GM19438 (cell line): ENCODE data around the gene GABBR1.

Source experiments
- ATAC-seq: cut with Tn5 transposase; IDR thresholded peaks from one replicate; pipeline ENCODE4 v1.9.1; 2021; ENCODE audit warnings: low read depth; ENCODE audit not compliant: unreplicated experiment

The GABBR1 gene

DNA sequence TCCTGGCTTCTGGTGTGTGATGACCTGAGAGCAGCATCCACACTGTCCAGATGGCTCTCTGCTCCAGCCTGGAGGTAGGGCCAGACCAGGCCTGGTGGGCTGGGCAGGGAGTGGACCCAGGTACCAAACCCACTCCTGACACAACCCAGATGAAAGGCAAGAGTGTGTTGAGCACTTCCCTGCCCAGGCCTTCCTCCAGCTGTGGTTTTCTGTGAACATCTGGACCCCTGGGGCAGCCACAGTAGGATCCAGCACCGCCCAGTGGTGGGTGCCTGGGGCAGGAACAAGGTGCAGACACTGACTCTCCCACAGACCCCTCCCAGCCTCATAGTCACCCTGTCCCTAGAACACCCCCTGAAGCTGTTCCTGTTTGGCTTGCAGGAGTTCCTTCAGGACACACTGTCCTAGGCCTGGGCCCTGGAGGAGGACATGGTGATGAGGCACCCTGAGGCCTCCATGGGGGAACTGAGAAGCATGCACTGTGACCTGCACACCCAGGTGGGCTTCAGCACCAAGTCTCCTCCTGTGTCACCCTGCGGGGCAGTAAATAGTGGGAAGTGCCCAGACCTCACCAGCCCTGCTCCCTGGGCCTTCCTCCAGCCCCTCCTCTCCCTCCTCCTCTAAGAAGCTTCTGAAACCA is 102.2 kb downstream of the GABBR1 start:
- no peak for ATAC-seq

DNA sequence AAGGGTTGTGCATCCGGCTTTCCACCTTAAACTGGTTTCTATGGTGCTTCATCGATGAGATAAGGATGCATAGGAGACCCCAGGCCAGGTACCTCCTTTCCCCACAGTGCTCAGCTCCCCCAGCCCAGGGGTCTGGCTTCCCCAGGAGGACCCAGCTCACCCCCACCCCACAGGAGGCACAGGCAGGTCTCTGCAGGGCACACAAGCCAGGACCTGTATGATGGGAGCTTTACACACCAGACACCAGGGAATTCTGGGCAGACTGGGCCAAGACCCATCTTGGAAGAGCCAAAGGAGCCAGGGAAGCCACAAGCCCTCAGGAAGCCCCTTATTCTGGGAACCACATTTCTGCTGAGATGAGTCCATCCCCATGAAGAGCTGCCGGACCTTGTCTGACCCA is 103.0 kb downstream of the GABBR1 start:
- no peak for ATAC-seq

DNA sequence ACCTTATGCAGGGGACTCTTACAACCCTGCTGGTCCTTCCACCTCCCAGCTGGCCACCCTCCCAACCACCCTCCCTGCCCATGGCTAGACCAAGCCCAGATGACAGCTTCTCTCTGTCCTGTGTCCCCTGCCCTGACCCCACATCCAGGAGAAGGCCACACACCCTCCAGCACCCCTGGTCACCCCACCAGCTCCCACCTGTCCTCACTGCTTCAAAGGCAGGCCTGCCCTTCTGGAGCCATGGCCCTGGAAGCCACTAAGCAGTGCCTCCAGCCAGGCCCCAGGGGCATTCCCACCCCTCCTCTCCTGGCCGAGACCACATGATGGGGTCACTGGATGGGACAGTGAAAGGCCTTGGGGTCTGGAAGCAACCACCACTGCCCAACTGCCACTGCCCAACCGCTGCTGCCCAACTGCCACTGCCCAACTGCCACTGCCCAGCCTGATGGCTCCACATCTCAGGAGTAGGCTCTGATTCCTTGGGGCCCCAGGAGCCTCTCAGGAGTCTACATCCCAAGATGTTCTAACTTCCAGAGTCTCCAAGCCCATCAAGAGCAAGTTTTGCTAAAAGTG is 103.9 kb downstream of the GABBR1 start:
- ATAC-seq = no peak

DNA sequence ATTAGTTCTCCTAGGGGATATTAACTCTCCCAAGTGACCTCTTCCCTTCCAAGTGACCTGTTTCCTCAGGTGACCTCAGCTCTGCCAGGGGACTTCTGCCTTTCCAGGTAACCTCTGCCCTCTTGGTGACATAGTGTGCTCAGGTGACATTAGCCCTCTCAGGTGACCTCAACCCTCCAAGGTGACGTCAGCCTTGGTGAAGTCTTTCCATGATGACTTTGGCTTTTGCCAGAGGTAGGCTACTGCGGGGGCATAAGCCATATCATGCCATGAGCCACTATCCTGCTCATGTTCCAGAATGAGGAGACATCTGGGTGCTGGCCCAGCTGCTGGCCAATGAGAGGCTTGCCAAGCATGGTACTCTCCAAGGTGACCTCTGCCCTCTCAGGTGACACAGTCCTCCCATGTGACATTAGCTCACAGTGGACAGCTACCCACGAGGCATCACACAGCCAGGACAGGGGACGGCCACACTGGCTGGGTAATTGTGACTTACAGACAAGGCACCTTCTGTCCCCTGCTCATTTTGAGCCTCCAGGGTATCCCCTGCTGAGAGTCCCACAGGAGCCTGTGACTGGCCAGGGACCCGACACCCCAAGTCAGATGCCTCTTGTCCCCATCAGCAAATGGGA is 104.6 kb downstream of the GABBR1 start:
- no peak for ATAC-seq

DNA sequence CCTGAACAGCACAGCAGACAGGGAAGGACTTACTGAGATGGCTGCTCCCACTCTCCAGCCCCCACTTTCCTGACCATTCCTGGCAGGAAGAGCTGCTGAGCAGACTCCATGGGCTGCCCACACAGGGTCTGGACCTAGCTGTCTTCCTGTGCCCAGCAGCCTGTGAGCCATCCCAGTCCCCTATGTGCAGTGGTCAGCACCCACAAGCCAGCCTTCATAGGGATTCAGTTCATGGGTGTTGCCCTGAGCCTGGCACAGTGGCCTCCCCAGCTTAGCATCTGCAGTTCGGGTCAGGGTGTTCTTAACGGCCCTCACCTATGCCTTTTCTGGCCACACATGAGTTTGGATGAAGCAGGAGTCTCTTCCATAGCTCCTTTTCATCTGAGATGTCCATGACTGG is 105.4 kb downstream of the GABBR1 start:
- no peak for ATAC-seq

DNA sequence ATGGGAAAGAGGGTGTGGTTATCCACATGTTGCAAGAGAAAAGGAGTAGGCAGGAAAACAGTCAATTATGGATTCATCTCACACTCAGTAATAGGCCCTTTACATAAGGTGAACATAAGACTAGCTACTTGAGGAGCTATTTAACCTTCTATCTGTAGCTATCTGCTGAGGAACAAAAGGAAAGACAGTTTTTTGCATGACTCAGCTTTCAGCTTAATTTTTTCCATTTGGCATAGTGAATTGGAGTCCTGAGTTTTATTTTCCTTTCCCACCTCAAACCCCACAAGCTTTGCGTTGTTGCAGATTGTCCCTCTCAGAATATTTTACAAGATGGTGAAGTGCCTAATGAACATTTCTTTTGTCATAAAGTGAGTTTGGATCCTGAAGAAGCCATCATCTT is 105.9 kb downstream of the GABBR1 start:
- ATAC-seq = no peak

DNA sequence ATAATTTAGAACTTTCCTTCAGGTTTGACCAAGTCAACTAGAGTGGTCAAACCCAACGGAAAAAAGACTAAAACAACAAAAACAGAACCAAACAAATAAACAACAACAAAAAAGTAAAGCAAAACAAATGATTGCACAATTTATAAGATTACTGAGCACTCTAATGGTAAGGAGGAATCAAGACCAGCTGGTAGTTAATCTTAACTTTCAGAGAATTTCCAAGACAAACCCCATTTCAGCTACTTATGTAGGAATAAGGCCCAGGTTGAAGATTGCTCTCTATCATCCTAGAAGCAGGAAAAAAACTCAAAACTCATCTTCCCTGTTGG is 107.7 kb downstream of the GABBR1 start:
- ATAC-seq = no peak

DNA sequence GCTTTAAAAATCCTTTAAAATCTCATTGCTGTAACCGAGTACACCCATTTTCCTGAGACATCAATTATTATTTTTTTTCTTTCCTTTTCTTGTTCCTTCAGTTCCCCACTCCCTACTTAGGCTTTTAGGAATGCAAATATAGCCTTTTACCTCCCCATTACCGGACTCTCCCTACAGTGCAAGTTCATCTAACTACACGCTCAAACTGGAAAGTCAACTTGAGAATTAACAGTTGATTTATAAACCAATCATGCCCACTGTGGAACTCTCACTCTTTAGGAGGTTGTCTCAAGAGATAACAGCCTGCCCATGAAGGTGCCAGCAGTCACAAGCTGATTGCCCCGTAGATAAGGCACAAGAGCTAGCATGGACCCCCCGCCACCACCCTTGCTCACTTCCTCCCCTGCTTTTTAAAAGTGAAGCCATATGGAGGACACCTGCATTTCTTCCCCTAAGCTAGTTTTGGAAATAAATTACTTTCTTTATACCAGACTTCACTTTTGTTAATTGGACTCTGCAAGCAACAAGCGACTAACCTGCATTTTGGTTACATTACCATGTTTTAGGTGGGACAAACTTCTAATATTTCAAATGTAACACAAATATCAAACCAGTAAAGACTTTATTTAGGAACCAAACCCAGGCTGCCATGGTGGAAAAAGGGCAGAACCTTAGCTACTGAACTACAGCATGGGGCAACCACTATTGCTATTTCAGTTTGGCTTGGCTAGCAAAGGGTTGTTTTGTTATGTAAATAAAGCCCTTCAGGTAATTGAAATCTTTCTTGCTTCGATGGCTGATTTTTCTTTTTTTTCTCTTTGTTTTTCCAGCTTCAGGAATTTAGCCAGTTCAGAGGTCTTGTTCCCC is 108.3 kb downstream of the GABBR1 start:
- no peak for ATAC-seq

DNA sequence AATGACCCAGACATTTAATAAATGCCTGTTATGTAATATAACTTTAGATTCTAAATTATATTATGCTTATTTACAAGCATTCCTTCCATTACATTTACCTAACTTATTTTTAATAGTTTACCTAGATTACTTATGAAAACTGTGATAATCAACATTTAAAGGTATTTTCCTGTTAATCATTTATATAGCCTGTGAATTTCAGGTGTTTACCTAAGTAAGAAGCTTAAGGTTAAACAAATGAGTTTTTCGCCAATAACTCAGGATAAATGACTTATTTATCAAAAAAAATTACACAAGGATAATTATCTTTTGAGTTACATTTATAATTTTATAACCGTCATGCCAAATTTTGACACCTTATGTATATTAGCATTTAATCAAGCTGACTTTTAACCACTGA is 108.9 kb downstream of the GABBR1 start:
- ATAC-seq = no peak

DNA sequence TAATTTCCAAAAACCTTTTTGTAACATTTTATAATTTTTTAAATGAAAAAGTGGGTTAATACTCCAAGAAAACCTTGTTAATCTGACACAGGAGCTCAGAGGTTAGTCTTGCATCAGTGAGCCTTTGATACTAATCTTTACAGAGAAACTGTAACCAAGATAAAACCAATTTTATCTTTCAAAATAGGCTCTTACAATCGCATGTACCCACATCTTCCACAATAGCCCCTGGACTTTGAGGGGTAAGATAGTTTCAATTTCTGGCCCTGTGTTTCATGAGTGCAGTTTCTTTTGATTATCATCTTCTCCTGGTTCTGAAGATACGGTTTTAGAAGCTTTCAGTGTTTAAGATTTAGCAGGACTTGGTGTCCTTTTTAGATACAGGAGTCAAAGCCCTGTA is 110.8 kb downstream of the GABBR1 start:
- ATAC-seq = no peak

DNA sequence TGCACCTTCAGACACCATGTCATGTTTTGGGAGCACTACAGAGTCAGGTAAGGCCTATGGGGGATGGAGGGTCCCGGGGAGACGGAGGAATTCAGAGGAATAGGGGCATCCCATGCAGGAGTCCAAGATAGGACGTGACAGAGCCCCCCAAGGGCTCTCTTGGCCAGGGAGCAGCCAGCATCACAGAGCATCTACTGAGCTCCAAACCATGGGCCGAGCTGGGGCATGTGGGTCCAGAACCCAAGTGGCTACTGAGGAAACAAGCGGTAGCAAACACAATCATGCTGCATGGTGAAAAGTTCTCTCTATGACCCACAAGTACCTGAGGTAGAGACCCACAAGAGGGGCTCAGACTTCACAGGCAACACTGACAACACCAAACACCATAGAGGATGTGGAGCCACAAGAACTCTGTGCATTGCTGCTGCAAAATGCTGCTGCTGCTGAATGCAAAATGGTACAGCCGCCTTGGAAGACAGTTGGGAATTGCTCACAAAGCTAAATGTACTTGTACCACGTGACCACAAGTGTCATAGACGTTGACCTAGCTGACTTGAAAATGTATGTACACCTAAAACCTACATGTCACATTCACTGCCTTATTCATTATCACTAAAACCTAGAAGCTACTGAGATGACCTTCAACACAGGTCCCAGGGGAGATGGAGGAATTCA is 111.8 kb downstream of the GABBR1 start:
- ATAC-seq = no peak

DNA sequence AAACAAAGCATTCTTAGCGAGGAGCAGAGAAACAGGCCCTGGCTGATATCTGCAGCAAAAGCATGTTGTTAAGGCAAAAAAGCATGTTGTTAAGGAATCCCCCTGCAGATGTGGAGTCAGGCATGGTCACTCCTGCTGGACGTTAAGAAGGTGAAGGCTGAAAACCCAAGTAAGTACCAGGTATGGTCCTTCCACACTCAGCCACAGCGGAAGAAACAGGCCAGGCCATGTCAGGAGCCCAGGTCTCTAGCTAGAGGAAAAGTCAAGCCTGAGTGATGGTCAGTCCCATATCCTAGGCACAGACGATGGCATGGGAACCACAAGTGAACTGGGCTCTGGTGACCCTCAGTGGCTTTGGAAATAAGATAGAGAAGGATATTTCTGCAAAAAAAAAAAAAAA is 112.8 kb downstream of the GABBR1 start:
- no peak for ATAC-seq

DNA sequence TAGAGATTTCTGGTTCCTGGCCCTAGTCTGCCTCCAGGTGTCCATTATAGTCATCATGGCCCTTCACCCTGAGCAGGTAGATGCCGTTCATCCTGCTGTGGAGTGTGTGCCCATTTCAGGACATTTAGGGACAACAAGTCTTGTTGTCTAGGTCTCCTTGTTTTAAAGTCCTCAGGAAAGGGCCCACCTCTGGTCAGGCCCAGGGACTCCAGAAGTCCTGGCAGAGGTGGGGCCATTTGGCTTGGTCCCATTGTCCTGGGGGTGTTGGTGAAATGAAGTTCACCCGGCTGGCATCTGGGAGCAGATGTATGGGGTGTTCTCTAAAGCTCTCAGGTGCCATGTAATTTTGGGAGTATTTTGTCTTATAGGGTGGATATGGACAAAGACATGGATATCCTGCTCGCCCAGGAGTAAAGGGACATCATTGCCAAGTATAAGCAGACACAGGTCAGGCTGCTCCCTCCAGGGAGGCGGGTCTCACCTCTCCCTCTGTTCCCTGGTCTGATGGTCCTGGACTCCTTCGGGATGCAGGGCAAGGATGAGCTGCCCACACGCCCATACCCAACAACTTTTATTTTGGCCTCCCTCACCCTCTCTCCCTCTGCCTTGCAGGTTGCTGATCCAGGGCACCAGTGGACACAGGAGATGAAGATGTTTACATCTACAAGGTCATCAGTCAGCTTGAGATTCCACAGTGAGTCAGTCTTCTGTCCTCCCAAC is 113.5 kb downstream of the GABBR1 start:
- ATAC-seq = no peak

DNA sequence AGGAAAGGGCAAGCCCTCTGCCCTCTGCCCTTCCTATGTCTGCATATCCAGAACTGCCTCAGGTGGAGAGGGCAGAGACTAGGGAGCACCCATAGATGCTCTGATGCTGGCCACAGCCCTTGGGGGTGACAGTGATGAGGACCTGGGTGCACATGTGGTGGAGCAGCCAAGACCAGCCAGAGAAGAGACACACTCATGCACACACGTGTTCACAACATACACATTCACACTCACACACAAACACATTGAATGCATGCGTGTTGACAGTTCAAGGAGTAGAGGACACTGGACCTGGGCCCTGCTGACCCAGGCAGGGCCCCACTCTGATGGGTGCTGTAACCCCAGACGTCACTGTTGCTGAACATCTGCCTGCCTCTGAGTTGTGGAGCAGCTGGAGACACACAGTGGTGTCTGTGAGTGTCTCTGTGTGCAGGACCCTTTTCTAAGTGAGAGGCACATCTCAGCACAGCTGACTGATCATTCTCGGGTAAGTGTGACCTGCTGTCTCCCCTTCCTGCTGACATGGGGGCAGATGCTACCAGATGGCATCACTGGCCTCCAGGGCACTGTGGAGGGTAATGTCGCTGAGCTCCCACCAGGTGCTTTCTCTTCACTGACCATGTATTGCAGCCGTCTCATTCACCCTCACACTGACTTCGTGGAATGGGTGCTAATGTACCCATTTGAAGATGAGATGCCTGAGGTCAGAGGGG is 115.1 kb downstream of the GABBR1 start:
- no peak for ATAC-seq

DNA sequence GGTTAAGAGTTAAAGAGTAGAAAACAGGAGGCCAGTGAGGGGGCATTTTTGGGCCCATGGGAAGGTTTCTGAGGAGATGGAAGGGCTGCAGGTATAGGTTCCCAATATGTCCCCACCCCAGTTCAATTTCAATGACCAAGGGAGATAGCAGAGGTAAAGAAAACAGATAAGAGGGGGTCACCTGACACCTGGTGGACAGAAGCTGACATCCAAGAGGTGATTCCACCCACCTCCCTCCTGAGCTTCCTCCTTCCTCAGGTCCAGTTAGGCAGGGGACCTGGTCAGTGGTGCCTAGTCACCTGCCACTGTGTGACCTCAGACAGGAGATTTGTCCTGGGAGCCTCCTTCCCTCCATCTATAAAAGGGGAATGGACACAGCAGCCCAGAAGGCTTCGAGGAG is 115.7 kb downstream of the GABBR1 start:
- no peak for ATAC-seq

DNA sequence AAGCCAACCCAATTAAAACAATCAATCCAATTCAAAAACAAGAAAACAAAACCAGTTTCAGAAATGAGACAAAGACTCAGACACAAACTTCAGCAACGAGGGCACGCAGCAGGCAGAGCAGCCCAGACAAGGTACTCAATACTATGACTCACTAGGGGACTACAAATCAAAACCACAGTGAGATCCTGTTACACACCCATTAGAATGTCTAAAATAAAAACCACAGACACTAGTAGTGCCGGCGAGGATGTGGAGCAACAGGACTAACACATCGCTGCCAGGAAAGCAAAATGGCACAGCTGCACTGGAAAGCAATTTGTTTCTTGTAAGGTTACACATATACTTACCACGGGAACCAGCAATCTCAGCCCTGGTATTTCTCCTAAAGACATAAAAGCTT is 116.9 kb downstream of the GABBR1 start:
- no peak for ATAC-seq

DNA sequence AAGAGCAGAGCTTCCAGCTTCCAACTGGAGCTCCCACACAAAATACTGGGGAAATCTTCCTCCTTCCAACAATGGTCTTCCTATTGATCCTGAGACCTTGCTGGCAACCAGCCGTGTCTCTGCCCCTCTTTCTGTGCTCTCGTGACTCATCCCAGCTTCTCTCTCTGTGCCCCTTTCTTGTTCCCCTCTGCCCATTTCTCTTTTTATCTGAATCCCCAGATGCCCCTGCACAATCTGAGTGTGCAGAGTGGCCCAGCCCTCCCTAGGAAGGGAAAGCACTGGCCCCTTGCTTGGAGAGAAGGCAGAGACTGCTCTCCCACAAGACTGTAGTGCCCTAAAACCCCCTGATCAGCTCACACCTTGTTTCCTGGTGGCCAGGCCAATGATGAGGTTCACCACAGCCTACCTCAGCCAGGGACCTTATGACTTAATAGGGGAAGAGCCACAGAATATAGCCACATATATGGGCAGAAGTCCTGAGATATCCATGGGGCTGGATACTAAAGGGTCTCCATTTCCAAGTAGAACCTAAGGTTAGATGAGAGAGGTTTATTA is 122.2 kb downstream of the GABBR1 start:
- no peak for ATAC-seq

DNA sequence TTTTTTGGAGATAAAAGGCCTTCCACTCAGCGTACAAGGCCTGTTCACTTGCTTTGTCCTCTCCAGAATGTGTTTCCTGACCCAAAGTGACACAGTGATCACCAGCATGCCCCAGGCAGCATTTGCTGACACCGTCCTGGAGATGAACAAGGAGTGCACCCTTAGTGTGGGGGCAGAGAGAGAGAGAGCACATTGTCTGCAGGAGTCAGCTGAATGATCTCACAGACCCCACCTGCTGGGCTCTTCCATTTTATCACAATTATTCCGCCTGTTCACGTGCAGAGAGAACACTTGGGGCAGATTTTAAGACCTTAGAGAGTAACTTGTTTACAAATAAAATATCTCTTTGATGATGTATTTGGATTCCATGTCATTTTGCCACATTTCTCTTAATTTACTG is 122.8 kb downstream of the GABBR1 start:
- ATAC-seq = no peak
